ENCODE data around the gene FGD6. TPM values are rescaled to one million over a fixed set of nuclear protein-coding genes. Genes with fewer than 3 reads are reported as not detected.
A peak's percentile ranks its signal among the peaks of the same experiment; 100 is the strongest.

Gene FGD6
- total RNA-seq, 1 experiment from 2014 or later, result 18.2 TPM

DNA sequence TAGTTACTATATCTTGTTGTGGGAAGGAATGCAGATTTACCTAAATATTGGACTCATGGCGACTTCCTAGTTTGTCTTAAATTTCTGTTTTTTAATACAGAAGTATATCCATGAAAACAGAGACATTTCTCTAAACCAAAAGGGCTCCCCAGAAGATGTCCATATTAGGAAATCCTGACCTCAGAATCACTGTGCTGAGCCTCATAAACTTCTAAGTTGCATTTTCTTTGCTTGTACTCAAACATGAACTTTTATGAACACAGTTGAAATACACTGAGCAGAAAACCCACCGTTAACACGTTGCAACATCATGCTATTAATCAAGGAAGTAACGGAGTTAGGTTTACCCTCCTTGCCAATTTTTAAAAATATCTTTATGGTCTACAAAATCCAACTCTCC lies 100.9 kb downstream of the FGD6 start:
- ATAC-seq (no peak), DNase-seq (ENCODE audit: low read depth, low spot score) (no peak)
- peak overlapping the region in 1 of 2 experiments; percentile 23; a peak in 2 of 4 replicates for H3K4me3 ChIP-seq (replicated peaks in 1 of 2; ENCODE audit: low read depth in 1 of 2, low read length in 2 of 2)
- peaks cover 9 to 49% of the 10 kb centered on the region in 2 experiments for H3K4me1 ChIP-seq (ENCODE audit: control insufficient read depth in 1 of 2, insufficient read depth in 2 of 2, low read length in 2 of 2)
- peak; percentile 55 for TF ChIP-seq SRF (IDR thresholded peaks at IDR 0.05; ENCODE audit: low read depth)
- no peak for TF ChIP-seq SP1 (IDR thresholded peaks at IDR 0.05; ENCODE audit: low read depth)
- H3K36me3 ChIP-seq (ENCODE audit: control insufficient read depth in 1 of 2, insufficient read depth in 2 of 2, low read length in 2 of 2), result peaks cover 0 to 10% of the 10 kb centered on the region in 2 experiments; a peak in 1 of 4 replicates
- ChIA-PET POLR2A (interaction anchor here (1.5 kb wide), 1 partner anchor 418 kb away, joined by 6 read pairs; no protein-coding TSS in a partner anchor), RAD21 (ENCODE audit: low non-redundant PET in 1 of 2, low total read pairs in 2 of 2, uncharacterized antibody in 2 of 2, unreplicated experiment in 2 of 2) (interaction anchor here (1.3 to 2.0 kb wide), 5 partner anchors 101 to 418 kb away, joined by 3 to 19 read pairs (median 14); partner anchors contain the start of genes FGD6 (in 2 of the 2) and VEZT (in 2 of the 2)), CTCF (interaction anchor here (0.7 to 2.5 kb wide), 9 partner anchors 7 to 423 kb away, joined by 4 to 38 read pairs (median 6); partner anchors contain the start of genes FGD6 and VEZT)
- no peaks in the 10 kb centered on the region for H3K9me2 ChIP-seq (ENCODE audit: insufficient read depth)
- peak overlapping the region; percentile 47 for H3K9ac ChIP-seq (ENCODE audit: low read length)
- H3K27me3 ChIP-seq (ENCODE audit: insufficient read depth, low read length), result no peaks in the 10 kb centered on the region
- H3K9me3 ChIP-seq (ENCODE audit: control insufficient read depth in 1 of 2, insufficient read depth in 1 of 2, low read depth in 1 of 2, low read length in 2 of 2), result no peaks in the 10 kb centered on the region
- BruUV-seq (replicated peaks), result TSS peak; percentile 85
- no peak overlapping the region for H2AFZ ChIP-seq (ENCODE audit: low read depth, low read length, poor library complexity, severe bottlenecking)
- no peaks in the 10 kb centered on the region for H3K79me2 ChIP-seq (ENCODE audit: insufficient read depth, low read length)
- intact Hi-C loops (cut with micrococcal nuclease), result loop anchor here (5.0 to 10.0 kb wide), 2 partner anchors 86 to 572 kb away; no protein-coding TSS in a partner anchor
- H3K4me2 ChIP-seq (ENCODE audit: low read length), result peak overlapping the region; percentile 56
- H3K27ac ChIP-seq (ENCODE audit: low read depth, low read length), result peak overlapping the region; percentile 13; the same call in 1 of the 2 replicates
- H4K20me1 ChIP-seq (ENCODE audit: insufficient read depth), result no peaks in the 10 kb centered on the region

DNA sequence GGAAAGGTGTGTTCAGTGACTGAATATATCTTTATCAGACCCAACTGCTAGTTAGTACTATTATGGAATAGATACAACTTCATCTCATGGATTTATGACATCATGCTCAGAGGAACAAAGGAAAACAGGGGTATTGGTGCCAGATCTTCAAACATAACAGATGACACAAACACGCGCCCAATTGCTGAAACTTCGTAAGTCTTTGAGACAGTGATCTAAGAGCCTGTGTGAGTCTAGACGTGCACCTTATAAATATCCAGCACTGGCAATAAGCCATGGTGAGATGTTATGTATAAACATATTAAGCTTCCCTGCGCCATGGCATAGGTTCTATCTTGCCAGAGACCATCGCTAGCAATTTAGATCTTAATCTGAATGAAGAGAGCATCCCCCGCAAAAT lies 101.6 kb downstream of the FGD6 start:
- no peaks in the 10 kb centered on the region for H3K27me3 ChIP-seq (ENCODE audit: insufficient read depth, low read length)
- intact Hi-C loops (cut with micrococcal nuclease), result loop anchor here (5.0 to 10.0 kb wide), 2 partner anchors 87 to 571 kb away; no protein-coding TSS in a partner anchor
- ChIA-PET CTCF (interaction anchor here (2.5 kb wide), 1 partner anchor 102 kb away, joined by 27 read pairs; the partner anchor contains the start of genes FGD6 and VEZT), RAD21 (ENCODE audit: low non-redundant PET in 1 of 2, low total read pairs in 2 of 2, uncharacterized antibody in 2 of 2, unreplicated experiment in 2 of 2) (no interaction called here), POLR2A (interaction anchor here (1.1 kb wide), 1 partner anchor 11 kb away, joined by 4 read pairs; no protein-coding TSS in a partner anchor)
- no peak for DNase-seq (ENCODE audit: low read depth, low spot score)
- no TSS peak for BruUV-seq (replicated peaks)
- H3K9ac ChIP-seq (ENCODE audit: low read length), result no peak overlapping the region
- H3K4me1 ChIP-seq (ENCODE audit: control insufficient read depth in 1 of 2, insufficient read depth in 2 of 2, low read length in 2 of 2), result peaks cover 9 to 49% of the 10 kb centered on the region in 2 experiments
- no peaks in the 10 kb centered on the region for H3K9me2 ChIP-seq (ENCODE audit: insufficient read depth)
- no peak overlapping the region for H3K4me2 ChIP-seq (ENCODE audit: low read length)
- H3K79me2 ChIP-seq (ENCODE audit: insufficient read depth, low read length), result no peaks in the 10 kb centered on the region
- H3K9me3 ChIP-seq (ENCODE audit: control insufficient read depth in 1 of 2, insufficient read depth in 1 of 2, low read depth in 1 of 2, low read length in 2 of 2), result no peaks in the 10 kb centered on the region
- H2AFZ ChIP-seq (ENCODE audit: low read depth, low read length, poor library complexity, severe bottlenecking), result no peak overlapping the region
- no peaks in the 10 kb centered on the region for H4K20me1 ChIP-seq (ENCODE audit: insufficient read depth)
- H3K36me3 ChIP-seq (ENCODE audit: control insufficient read depth in 1 of 2, insufficient read depth in 2 of 2, low read length in 2 of 2), result peaks cover 0 to 11% of the 10 kb centered on the region in 2 experiments; a peak in 1 of 4 replicates
- no peak overlapping the region for H3K4me3 ChIP-seq (replicated peaks in 1 of 2; ENCODE audit: low read depth in 1 of 2, low read length in 2 of 2)
- TF ChIP-seq YY1 (IDR thresholded peaks at IDR 0.05; ENCODE audit: extremely low read depth, insufficient replicate concordance, low read depth, low read length), result no peak
- TF ChIP-seq ZFX (IDR thresholded peaks at IDR 0.05), result no peak
- TF ChIP-seq SRF (IDR thresholded peaks at IDR 0.05; ENCODE audit: low read depth), result no peak
- TF ChIP-seq, protein P1, sequence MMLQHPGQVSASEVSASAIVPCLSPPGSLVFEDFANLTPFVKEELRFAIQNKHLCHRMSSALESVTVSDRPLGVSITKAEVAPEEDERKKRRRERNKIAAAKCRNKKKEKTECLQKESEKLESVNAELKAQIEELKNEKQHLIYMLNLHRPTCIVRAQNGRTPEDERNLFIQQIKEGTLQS (IDR thresholded peaks at IDR 0.05), result no peak
- TF ChIP-seq RAD21 (IDR thresholded peaks at IDR 0.05; ENCODE audit: low read depth), result no peak
- no peak overlapping the region for H3K27ac ChIP-seq (ENCODE audit: low read depth, low read length)
- ATAC-seq, result no peak
